ENCODE measurements around the gene HIPK2. TPM values are rescaled to one million over a fixed set of nuclear protein-coding genes. Genes with fewer than 3 reads are reported as not detected.
A peak's percentile ranks its signal among the peaks of the same experiment; 100 is the strongest.

Gene HIPK2
- total and polyA plus RNA-seq, 2 donors (not counting 3 experiments of a cell fraction or from before 2014, with no cell fraction given): 9.0 to 43.8 TPM

- Histone ChIP-seq H3K27me3 (ENCODE audit: control insufficient read depth in 2 of 2, insufficient read depth in 2 of 2, low read length in 2 of 2) (no peaks in the 10 kb centered on the region), H3K9me3 (replicated peaks; ENCODE audit: control insufficient read depth, insufficient read depth, low read length) (no peaks in the 10 kb centered on the region), H4K20me1 (replicated peaks; ENCODE audit: control insufficient read depth, extremely low read depth, insufficient read depth, low read length) (no peaks in the 10 kb centered on the region), H2AFZ (ENCODE audit: low read depth, low read length) (no peak overlapping the region), H3K36me3 (ENCODE audit: control insufficient read depth in 2 of 2, extremely low read depth in 1 of 2, insufficient read depth in 2 of 2, low read length in 2 of 2) (peaks cover 14 to 19% of the 10 kb centered on the region in 2 experiments), H3K4me3 (replicated peaks in 1 of 3; ENCODE audit: insufficient read depth in 1 of 3, low read depth in 1 of 3, low read length in 3 of 3) (no peak overlapping the region), H3K4me1 (ENCODE audit: control insufficient read depth, extremely low read depth, insufficient read depth, low read length) (no peaks in the 10 kb centered on the region), H3K9ac (replicated peaks; ENCODE audit: extremely low read depth, insufficient read depth, low read length) (no peak overlapping the region), H3K79me2 (ENCODE audit: control insufficient read depth, insufficient read depth, low read length) (no peaks in the 10 kb centered on the region), H3K27ac (ENCODE audit: insufficient read depth, low read depth, low read length) (no peak overlapping the region), H3K4me2 (ENCODE audit: insufficient read depth, low read length) (no peak overlapping the region), H3K9me1 (replicated peaks; ENCODE audit: control insufficient read depth, extremely low read depth, insufficient read depth, low read length) (no peaks in the 10 kb centered on the region)
- TF ChIP-seq CTCF (IDR thresholded peaks at IDR 0.05; ENCODE audit: extremely low read depth in 1 of 2, insufficient read depth in 1 of 2, low read depth in 1 of 2, low read length in 2 of 2): peak; percentile 35 to 54
- TF ChIP-seq MAX (IDR thresholded peaks at IDR 0.05; ENCODE audit: insufficient read depth, insufficient read length): no peak
- POLR2A ChIA-PET: interaction anchor here (0.6 kb wide), 1 partner anchor 243 kb away, joined by 3 read pairs; the partner anchor contains the start of gene LUC7L2
- no TSS peak for BruUV-seq (replicated peaks)
- dilution Hi-C loops (cut with MboI; ENCODE audit: extremely low pct_ligation_motif_present, low sequenced_read_pairs): loop anchor here (25.0 kb wide), 1 partner anchor 410 kb away; no protein-coding TSS in a partner anchor
- intact Hi-C loops (cut with micrococcal nuclease): loop anchor here (1.0 kb wide), 2 partner anchors 44 to 400 kb away; no protein-coding TSS in a partner anchor
- DNase-seq (ENCODE audit: low read depth, low spot score) (peak; percentile 49), FAIRE-seq (peak; percentile 69)
- CTCF ChIA-PET: interaction anchor here (0.6 to 5.3 kb wide), 55 partner anchors 9 to 753 kb away, joined by 3 to 176 read pairs (median 3); no protein-coding TSS in a partner anchor
Measured at GRCh38 chr7:139602143-139602722, 175.6 kb downstream of the HIPK2 start.

DNA sequence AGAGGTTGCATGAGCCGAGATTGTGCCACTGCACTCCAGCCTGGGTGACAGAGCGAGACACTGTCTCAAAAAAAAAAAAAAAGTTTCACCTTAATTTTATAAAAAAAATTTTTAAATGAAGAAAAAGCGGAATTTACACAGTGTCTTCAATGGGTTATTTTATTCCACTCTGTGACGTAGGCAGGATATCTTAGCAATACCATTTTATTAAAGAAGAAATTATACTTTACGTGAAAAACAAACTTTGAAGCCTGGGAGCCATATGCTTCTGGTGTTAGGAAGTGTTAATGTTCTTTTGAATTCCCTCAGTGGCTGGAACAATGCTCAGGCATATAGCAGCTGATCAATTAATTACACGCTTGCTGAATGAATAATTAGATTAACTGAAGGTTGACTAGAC is 176.6 kb downstream of the HIPK2 start:
- Histone ChIP-seq H3K27me3 (ENCODE audit: control insufficient read depth in 2 of 2, insufficient read depth in 2 of 2, low read length in 2 of 2) (no peaks in the 10 kb centered on the region), H4K20me1 (replicated peaks; ENCODE audit: control insufficient read depth, extremely low read depth, insufficient read depth, low read length) (no peaks in the 10 kb centered on the region), H3K36me3 (ENCODE audit: control insufficient read depth in 2 of 2, extremely low read depth in 1 of 2, insufficient read depth in 2 of 2, low read length in 2 of 2) (peaks cover 21 to 23% of the 10 kb centered on the region in 2 experiments), H3K4me2 (ENCODE audit: insufficient read depth, low read length) (no peak overlapping the region), H3K27ac (ENCODE audit: insufficient read depth, low read depth, low read length) (no peak overlapping the region), H3K9ac (replicated peaks; ENCODE audit: extremely low read depth, insufficient read depth, low read length) (no peak overlapping the region), H3K4me1 (ENCODE audit: control insufficient read depth, extremely low read depth, insufficient read depth, low read length) (no peaks in the 10 kb centered on the region), H3K4me3 (replicated peaks in 1 of 3; ENCODE audit: insufficient read depth in 1 of 3, low read depth in 1 of 3, low read length in 3 of 3) (no peak overlapping the region), H3K9me3 (replicated peaks; ENCODE audit: control insufficient read depth, insufficient read depth, low read length) (no peaks in the 10 kb centered on the region), H2AFZ (ENCODE audit: low read depth, low read length) (no peak overlapping the region), H3K9me1 (replicated peaks; ENCODE audit: control insufficient read depth, extremely low read depth, insufficient read depth, low read length) (no peaks in the 10 kb centered on the region), H3K79me2 (ENCODE audit: control insufficient read depth, insufficient read depth, low read length) (no peaks in the 10 kb centered on the region)
- POLR2A ChIA-PET: no interaction called here
- DNase-seq (ENCODE audit: low read depth, low spot score) (no peak), FAIRE-seq (no peak)
- no TSS peak for BruUV-seq (replicated peaks)
- TF ChIP-seq FOS (IDR thresholded peaks at IDR 0.05; ENCODE audit: borderline replicate concordance, insufficient read depth, low read length) (no peak), JUN (IDR thresholded peaks at IDR 0.05; ENCODE audit: borderline replicate concordance, insufficient read depth, insufficient read length, low read depth) (no peak), CTCF (IDR thresholded peaks at IDR 0.05; ENCODE audit: extremely low read depth in 1 of 2, insufficient read depth in 1 of 2, low read depth in 1 of 2, low read length in 2 of 2) (no peak), POLR2A (IDR thresholded peaks at IDR 0.05; ENCODE audit: low read depth, low read length) (no peak), MYC (IDR thresholded peaks at IDR 0.05; ENCODE audit: low read depth, low read length) (no peak), POLR2AphosphoS5 (IDR thresholded peaks at IDR 0.05; ENCODE audit: insufficient read depth, low read depth, low read length) (no peak), EZH2 (IDR thresholded peaks at IDR 0.05; ENCODE audit: borderline replicate concordance, low read depth, low read length, severe bottlenecking) (no peak), MAX (IDR thresholded peaks at IDR 0.05; ENCODE audit: insufficient read depth, insufficient read length) (no peak), GATA2 (IDR thresholded peaks at IDR 0.05; ENCODE audit: insufficient read depth, insufficient read length, low read depth, low read length) (no peak)
- intact Hi-C loops (cut with micrococcal nuclease): no loop called here
- dilution Hi-C loops (cut with MboI; ENCODE audit: extremely low pct_ligation_motif_present, low sequenced_read_pairs): loop anchor here (25.0 kb wide), 1 partner anchor 411 kb away; no protein-coding TSS in a partner anchor
- CTCF ChIA-PET: interaction anchor here (0.8 to 5.3 kb wide), 16 partner anchors 10 to 485 kb away, joined by 3 to 176 read pairs (median 12); no protein-coding TSS in a partner anchor

Data from endothelial cell of umbilical vein (primary cell).